Activated effector memory CD4-positive, alpha-beta T cell treated with anti-CD3 and anti-CD28 coated beads, Interleukin-2, amount 50 U/mL, for 16 hours (primary cell): ENCODE results near the gene ANKRD18B.
"Not testable (repeated sequence)": the region's sequence is repeated elsewhere in the genome, so short reads cannot be mapped to it uniquely, and the experiment has no call there.

Experiments
- DNase-seq: peaks from one replicate; pipeline ENCODE4 v3.0.0-alpha.2; 2020

Gene ANKRD18B

GRCh38 chr9:33614001-33614687 lies 90.1 kb downstream of the ANKRD18B start:
- DNase-seq: no peak

- not testable (repeated sequence) for DNase-seq
These were observed 94.3 kb downstream of the ANKRD18B start for GRCh38 chr9:33618370-33618769.

GRCh38 chr9:33619666-33620404 lies 95.8 kb downstream of the ANKRD18B start:
- DNase-seq: no peak

- DNase-seq: no peak
These were observed 96.8 kb downstream of the ANKRD18B start for GRCh38 chr9:33620738-33621439.
